Activated CD8-positive, alpha-beta memory T cell treated with anti-CD3 and anti-CD28 coated beads for 4 hours (primary cell): ENCODE results near the gene IFT172.
A peak's percentile ranks its signal among the peaks of the same experiment; 100 is the strongest.
"Not testable (repeated sequence)": the region's sequence is repeated elsewhere in the genome, so short reads cannot be mapped to it uniquely, and the experiment has no call there.

Experiments used
- DNase-seq, 2 donors: peaks; one replicate each; pipeline ENCODE4 v3.0.0-alpha.2; 2020; ENCODE audit warnings: low read depth in 2 of 2

The IFT172 gene

DNA sequence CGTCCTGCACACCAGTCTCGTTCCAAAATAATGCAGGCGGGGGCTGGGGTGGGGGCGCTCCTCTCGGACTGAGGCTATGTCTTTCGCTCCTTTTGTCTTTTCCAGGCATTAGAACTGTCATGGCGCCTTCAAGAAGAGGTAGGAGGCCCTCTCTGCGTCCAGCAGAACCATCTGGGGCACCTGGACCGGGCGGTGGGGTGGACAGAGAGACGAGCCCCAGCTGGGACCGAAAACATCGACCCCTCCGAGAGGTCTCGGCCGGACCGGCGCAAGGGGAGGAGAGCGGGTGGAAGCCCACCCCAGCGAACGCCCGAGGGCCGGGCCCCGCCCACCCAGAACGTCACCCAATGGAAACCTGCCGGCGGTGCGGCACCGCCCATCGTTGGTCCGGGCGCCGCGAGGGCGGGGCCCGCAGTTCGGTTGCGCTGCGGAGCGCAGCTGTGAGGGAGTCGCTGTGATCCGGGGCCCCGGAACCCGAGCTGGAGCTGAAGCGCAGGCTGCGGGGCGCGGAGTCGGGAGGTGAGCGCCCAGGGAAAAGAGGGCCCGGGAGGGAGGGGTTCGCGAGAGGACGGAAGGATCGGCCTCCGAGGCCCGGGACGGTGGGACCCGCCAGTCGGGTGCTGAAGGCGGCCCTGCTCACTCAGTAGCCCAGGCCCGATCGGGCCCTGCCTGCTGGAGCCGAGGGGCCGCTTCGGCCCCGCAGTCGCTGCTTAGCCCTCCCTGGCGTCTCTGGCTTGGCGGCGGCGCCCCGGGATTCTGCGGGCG is 61.1 kb downstream of the IFT172 start, which contains the start of gene NRBP1:
Gene NRBP1, plus strand, starts transcription at position 419 of the 765 bp plus-strand sequence. CDS start 4,643 bp downstream, outside the sequence.
- peak; percentile 79 to 82 for DNase-seq

DNA sequence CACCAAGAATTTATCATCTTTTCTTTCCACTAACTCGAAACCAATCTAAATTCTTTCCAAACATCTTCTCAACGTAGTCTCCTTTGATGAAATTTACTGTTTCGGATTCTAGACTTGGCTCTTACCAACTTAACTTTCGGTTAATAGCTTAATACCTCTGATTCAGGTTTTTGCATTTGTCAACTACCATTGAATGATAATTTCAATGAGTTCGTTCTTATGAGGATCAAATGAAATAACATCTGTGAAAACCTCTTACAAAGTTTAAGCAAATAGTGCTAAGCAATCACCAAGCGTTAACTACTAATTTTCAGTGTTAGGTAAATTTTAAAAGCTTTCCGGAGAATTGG is 61.7 kb downstream of the IFT172 start:
- no peak for DNase-seq

DNA sequence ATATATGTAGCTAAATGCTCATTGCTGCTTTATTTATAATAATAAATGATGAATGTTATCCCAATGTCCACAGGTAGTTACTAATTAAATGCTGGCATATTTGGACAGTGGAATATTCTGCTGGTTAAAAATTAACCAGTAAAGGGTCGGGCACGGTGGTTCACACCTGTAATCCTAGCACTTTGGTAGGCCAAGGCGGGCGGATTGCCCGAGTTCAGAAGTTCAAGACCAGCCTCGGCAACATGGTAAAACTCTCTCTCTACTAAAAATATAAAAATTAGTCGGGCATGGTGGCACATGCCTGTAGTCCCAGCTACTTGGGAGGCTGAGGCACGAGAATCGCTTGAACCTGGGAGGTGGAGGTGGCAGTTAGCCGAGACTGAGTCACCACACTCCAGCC is 64.5 kb downstream of the IFT172 start:
- not testable (repeated sequence) for DNase-seq

DNA sequence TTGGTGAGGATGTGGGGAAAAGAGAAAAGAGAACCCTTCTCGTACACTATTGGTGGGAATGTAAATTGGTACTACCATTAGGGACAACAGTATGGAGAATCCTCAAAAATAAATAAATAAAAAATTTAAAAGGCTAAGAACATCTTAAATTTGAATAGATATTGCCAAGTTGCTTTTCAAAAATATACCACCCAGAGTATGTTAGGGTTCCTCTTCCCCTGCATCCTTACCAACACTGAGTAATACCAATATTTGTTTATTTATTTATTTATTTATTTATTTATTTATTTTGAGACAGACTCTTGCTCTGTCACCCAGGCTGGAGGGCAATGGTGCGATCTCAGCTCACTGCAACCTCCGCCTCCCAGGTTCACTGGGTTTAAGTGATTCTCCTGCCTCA is 66.6 kb downstream of the IFT172 start:
- DNase-seq = no peak

DNA sequence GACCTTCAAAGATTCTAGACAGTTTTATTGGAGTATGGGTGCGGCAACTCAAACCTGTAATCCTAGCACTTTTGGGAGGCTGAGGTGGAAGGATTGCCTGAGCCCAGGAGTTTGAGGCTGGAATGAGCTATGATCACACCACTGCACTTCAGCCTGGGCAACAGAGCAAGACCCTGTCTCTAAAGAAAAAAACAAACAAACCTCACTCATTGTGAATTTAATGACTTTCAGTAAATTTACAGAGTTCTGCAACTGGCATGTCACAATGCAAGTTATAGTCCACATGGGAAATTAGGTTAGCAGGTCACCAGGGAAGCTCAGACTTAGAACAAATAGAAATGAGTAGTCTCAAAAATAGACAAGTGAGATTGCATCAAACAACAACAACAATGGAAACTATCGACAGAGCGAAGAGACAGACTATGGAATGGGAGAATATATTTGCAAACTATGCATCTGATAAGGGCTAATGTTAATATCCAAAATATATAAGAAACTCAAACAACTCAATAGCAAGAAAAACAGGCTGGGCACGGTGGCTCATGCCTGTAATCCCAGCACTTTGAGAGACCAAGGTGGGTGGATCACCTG is 67.8 kb downstream of the IFT172 start:
- DNase-seq = no peak

DNA sequence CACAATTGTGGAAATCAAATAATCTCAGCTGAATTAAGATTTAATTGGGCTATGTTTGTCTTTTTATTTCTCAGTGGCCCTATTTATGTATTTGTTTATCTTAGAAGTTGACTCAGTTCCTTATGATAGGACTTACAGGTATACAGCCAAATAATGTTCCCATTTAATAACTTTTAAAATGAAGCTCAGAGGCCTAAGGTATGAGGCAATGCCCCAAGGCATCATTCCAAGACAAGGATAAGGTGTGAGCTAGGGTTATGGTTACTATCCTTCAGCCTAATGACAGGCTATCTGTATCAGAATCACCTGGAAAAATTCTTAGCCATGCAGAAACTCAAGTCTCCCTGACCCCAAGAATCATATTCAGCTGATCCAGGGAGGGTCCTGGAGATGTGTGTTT is 68.5 kb downstream of the IFT172 start:
- no peak for DNase-seq

DNA sequence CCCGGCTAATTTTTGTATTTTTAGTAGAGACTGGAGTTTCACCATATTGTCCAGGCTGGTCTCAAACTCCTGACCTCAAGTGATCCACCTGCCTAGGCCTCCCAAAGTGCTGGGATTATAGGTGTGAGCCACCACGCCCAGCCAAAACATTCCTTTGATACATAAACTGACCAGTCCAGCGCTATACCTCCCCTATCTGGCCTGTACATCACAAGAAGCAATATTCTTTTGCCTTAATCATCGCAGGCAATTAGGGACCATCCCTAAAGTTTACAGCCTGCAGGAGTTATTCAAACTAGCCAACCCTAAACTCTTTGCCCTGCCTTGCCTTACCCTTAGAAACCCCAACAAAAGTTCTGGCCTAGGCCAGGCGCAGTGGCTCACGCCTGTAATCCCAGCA is 73.4 kb downstream of the IFT172 start:
- no peak for DNase-seq

DNA sequence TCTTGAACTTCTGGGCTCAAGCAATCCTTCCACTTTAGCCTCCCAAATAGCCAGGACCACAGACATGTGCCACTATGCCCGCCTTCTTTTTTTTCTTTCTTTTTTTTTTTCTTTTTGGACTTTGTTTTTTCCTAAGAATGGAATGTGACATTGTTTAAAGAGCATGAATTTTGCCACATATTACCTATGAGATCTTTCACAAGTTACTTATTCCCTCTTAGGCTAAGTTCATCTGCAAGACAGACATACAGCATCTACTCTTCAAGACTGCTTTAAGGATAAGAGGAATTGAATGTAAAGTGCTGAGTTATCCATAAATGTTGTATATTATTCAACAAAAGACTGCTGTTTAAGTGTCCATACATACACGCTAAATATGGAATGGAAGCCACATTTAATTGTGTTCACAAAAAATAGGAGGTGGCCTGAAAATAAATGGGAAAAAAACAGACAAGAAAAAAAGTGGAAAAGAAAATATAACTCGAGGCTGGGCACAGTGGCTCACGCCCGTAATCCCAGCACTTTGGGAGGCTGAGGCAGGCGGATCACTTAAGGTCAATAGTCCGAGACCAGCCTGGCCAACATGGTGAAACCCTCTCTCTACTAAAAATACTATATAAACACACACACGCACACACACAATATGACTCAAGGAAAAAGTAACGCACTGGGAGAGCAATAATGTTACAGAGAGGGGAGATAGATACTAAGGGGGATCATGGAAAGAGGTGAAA is 77.0 kb downstream of the IFT172 start:
- no peak for DNase-seq

DNA sequence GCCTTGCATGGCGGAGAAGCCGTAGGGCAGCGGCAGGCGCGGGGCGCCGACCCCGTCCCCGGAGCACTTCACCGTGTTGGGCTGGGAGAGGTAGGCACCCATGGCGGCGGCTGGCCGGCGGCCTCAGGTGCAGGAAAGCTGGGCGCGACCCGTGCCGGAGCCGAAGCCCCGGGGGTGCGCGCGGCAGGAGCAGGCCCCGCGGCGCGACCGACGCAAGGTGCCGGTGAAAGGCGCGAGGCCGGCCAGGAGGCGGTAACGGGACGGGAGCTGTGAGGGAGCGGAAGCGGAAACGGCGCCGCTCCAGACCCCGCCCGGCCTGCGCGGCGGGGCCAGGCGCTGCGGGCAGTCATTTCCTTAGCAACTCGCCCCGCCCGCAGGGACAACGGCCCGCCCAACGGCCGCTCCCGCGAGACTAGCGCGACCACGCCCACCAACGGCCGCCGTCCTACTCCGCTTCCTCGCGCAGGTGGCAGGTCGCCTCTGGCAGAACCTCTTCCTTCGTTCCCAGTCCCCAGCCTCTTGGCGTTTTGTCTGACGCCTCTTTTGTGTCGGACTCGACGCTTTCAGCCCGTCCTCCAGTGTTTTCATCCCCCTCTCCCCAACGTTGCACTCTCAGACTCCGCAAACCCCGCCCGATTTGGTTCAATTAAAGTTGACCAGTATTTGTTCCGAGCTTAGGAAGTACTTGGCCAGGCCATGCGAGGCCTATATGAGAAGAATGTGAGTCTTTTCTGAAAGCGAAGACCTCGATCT is 80.0 kb downstream of the IFT172 start, which contains the start of gene PPM1G:
Gene PPM1G, minus strand, starts transcription at position 271 of the 753 bp plus-strand sequence. Its CDS starts 169 bp downstream, at position 102.
- peak; percentile 91 to 92 for DNase-seq

DNA sequence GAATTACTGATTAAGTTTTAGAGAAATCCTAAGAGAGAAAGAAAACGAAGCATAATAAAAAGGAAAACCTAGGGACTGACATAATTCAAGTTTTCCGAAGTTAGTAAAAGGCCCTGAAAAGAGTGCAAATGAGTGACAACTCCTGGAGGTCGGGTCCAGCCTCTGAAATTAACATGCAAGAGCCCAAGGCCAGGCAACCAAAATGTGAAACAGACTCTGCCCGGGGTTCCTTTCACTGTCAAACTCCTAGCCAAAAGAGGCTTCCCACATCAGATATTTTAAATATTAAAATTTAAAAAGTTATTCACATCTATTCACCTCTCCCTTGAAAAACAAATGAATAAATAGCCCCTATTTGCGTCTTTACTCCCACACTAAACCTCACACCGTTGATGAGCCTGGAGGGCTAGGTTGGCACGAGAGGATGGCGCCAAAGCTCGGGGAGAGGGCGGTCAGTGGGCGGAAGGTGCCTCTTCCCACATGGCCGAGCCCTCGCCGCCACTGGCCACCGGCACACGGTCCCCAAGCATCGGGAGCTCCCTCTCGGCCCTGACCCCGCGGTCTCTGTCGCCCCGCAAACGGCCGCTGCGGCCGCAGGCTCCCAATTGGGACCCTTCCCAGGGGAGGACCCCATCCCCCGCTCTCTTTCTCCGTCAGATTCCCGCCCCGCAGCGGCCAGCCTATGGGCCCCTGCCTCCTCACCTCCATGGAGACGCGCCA is 80.8 kb downstream of the IFT172 start:
- no peak for DNase-seq

DNA sequence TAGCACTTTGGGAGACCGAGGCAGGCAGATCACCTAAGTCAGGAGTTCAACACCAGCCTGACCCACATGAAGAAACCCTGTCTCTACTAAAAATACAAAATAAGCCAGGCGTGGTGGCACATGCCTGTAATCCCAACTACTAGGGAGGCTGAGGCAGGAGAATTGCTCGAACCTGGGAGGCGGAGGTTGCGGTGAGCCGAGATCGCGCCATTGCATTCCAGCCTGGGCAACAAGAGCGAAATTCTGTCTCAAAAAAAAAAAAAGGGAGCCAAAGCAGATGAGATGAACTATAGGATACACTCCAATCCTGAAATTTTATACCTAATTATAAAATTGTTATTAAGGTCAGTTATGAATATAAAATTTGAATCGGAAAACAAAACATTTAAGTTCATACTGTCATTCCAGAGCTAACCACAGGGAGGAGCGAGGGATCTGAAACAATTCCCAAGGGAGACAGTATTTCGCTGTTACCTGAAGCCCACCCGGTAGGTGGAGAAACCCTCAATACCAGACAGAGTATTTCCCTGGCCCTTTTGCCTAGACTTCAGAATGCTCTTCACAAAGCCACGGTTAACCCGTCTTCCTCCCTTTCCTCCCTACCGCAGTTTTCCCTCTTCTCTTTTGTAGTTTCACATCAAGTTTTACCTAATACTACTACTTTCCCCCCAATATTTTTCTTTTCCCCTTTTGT is 81.6 kb downstream of the IFT172 start:
- DNase-seq = no peak

DNA sequence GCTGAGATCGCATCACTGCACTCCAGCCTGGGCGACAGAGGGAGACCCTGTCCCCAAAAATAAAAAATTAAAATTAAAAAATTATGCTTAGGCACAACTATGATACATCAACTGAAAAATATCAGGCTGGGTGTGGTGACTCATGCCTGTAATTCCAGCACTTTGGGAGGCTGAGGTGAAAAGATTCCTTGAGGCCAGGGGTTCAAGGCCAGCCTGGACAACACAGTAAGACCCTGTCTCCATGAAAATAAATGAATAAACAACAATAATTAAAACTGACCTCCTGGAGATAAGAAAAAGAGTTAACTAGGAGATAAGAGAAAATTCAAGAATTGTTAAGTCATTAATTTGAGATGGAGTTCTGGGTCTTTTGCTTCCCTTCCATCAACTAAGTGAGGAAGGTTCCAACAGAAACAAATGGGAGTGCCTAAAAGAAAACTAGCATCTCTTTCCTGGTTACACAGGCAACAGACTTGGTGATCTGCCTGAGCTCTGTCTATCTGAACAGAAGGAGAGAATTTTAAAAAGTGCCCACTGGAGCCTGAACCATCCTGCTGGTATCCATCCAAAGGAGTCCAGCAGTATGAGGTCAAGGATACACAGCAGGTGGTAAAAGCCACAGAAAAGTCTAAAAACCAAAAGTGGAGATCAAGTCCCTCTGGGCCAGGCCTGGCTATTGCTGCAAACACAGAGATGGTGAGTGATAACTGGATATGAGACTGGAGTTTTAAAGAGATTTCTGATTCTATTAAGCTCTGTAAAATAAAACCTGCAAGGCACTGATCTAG is 89.0 kb downstream of the IFT172 start:
- no peak for DNase-seq

DNA sequence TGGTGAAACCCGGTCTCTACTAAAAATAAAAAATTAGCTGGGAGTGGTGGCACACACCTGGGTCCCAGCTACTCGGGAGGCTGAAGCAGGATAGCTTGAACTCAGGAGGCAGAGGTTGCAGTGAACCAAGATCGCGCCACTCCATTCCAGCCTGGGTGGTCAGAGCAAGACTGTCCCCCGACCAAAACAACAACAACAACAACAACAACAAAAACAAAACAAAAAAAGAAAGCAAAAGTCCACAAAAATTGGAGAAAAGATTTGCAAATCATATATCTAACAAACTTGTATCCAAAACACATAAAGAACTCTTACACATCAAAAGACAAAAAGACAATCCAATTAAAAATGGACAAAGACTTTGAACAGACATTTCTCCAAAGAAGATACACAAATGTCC is 90.6 kb downstream of the IFT172 start:
- no peak for DNase-seq
